Loucy (cell line): ENCODE results near the gene CD82.

Experiments used
- CTCF ChIP-seq: fragments of 200-600 bp; sonication (generic); conservative IDR thresholded peaks from 2 replicates; pipeline ENCODE4 v1.5.1; 2014; ENCODE audit warnings: mild to moderate bottlenecking, antibody characterized with exemption, low read length
- EZH2phosphoT487 ChIP-seq: fragments of 200-600 bp; IDR thresholded peaks from 2 replicates; pipeline ENCODE4 v1.6.1; 2018; ENCODE audit warnings: antibody characterized with exemption, mild to moderate bottlenecking, moderate library complexity, borderline replicate concordance

GRCh38 chr11:44575962-44576361, 10.5 kb downstream of the CD82 start:
- TF ChIP-seq CTCF (no peak), EZH2phosphoT487 (no peak)
